GM23338 (cell line): ENCODE measurements around the gene BRF1. TPM values are rescaled to one million over a fixed set of nuclear protein-coding genes. Genes with fewer than 3 reads are reported as not detected.

ENCODE experiments used
- ATAC-seq: fragments of 200-7000 bp; cut with Tn5 transposase; 3 replicates; pipeline ENCODE4 v1.9.1; 2020
- DNase-seq: peaks from one replicate; pipeline ENCODE4 v3.0.0-alpha.2; 2015; ENCODE audit warnings: low spot score
- H2AFZ ChIP-seq: fragments of 200-600 bp; sonication (generic); 2 replicates; pipeline ENCODE4 v1.8.0; 2016; ENCODE audit warnings: antibody characterized with exemption, mild to moderate bottlenecking, moderate library complexity
- H3F3A ChIP-seq: fragments of 200-600 bp; sonication (generic); replicated peaks from 2 replicates; pipeline ENCODE4 v1.8.0; 2017; ENCODE audit warnings: antibody characterized with exemption, mixed run types, low read depth
- H3K27ac ChIP-seq: fragments of 200-600 bp; sonication (generic); 2 replicates; pipeline ENCODE4 v1.6.1; 2016; ENCODE audit warnings: low read depth
- H3K27me3 ChIP-seq: fragments of 200-600 bp; sonication (generic); 2 replicates; pipeline ENCODE4 v1.8.0; 2016; ENCODE audit warnings: mild to moderate bottlenecking, mixed run types, moderate library complexity; ENCODE audit not compliant: insufficient read depth
- H3K36me3 ChIP-seq: fragments of 200-600 bp; sonication (generic); 2 replicates; pipeline ENCODE4 v1.8.0; 2016; ENCODE audit warnings: mild to moderate bottlenecking; ENCODE audit not compliant: insufficient read depth
- H3K4me1 ChIP-seq: fragments of 200-600 bp; sonication (generic); 2 replicates; pipeline ENCODE4 v1.8.0; 2016; ENCODE audit warnings: mild to moderate bottlenecking, moderate library complexity; ENCODE audit not compliant: insufficient read depth
- H3K4me2 ChIP-seq: fragments of 200-600 bp; sonication (generic); 2 replicates; pipeline ENCODE4 v1.7.1; 2017; ENCODE audit warnings: mixed run types
- H3K4me3 ChIP-seq: fragments of 200-600 bp; sonication (generic); 2 replicates; pipeline ENCODE4 v1.6.1; 2016; ENCODE audit warnings: mixed run types
- H3K79me2 ChIP-seq: fragments of 200-600 bp; sonication (generic); replicated peaks from 2 replicates; pipeline ENCODE4 v1.8.0; 2017; ENCODE audit warnings: mild to moderate bottlenecking; ENCODE audit not compliant: insufficient read depth
- H3K9me2 ChIP-seq: fragments of 200-600 bp; sonication (generic); 2 replicates; pipeline ENCODE4 v1.8.0; 2017; ENCODE audit not compliant: insufficient read depth
- H4K20me1 ChIP-seq: fragments of 200-600 bp; sonication (generic); replicated peaks from 2 replicates; pipeline ENCODE4 v1.8.0; 2017; ENCODE audit warnings: mild to moderate bottlenecking; ENCODE audit not compliant: insufficient read depth
- H3K27ac Mint-ChIP-seq: 2 replicates; pipeline ENCODE4 v1.8.0; 2020; ENCODE audit warnings: inconsistent platforms, mild to moderate bottlenecking, moderate library complexity, mixed read lengths
- H3K27me3 Mint-ChIP-seq: 3 replicates; pipeline ENCODE4 v1.8.0; 2022; ENCODE audit warnings: low read depth, mild to moderate bottlenecking, moderate library complexity, mixed read lengths, inconsistent platforms; ENCODE audit not compliant: insufficient read depth, poor library complexity
- H3K36me3 Mint-ChIP-seq: 3 replicates; pipeline ENCODE4 v1.8.0; 2021; ENCODE audit warnings: low read depth, mild to moderate bottlenecking, inconsistent platforms, moderate library complexity, mixed read lengths
- H3K4me1 Mint-ChIP-seq: 3 replicates; pipeline ENCODE4 v1.8.0; 2020; ENCODE audit warnings: mild to moderate bottlenecking, inconsistent platforms, mixed read lengths
- H3K4me3 Mint-ChIP-seq: 3 replicates; pipeline ENCODE4 v1.8.0; 2021; ENCODE audit warnings: moderate library complexity, mild to moderate bottlenecking, inconsistent platforms, mixed read lengths
- H3K9me3 Mint-ChIP-seq: 3 replicates; pipeline ENCODE4 v1.8.0; 2020; ENCODE audit warnings: moderate library complexity, mild to moderate bottlenecking, inconsistent platforms, mixed read lengths
- CREB1 ChIP-seq: fragments of 250-450 bp; sonication (Bioruptor Pico); IDR thresholded peaks from 2 replicates; pipeline ENCODE4 v1.5.0; 2020; ENCODE audit warnings: low read depth, mild to moderate bottlenecking, moderate library complexity
- EZH2phosphoT487 ChIP-seq: fragments of 200-600 bp; sonication (generic); IDR thresholded peaks from one replicate; pipeline ENCODE4 v1.8.1; 2018; ENCODE audit warnings: antibody characterized with exemption; ENCODE audit not compliant: unreplicated experiment
- JUNB ChIP-seq: IDR thresholded peaks from one replicate; pipeline ENCODE4 v1.6.1; 2016; ENCODE audit warnings: antibody characterized with exemption; ENCODE audit not compliant: unreplicated experiment
- NANOG ChIP-seq: IDR thresholded peaks from 2 replicates; pipeline ENCODE4 v1.6.1; 2016; ENCODE audit warnings: antibody characterized with exemption, borderline replicate concordance
- STAT1 ChIP-seq: IDR thresholded peaks from one replicate; pipeline ENCODE4 v1.6.1; 2016; ENCODE audit warnings: antibody characterized with exemption; ENCODE audit not compliant: unreplicated experiment
- ZNF114 ChIP-seq: fragments of 250-450 bp; sonication (Bioruptor Pico); IDR thresholded peaks from 2 replicates; pipeline ENCODE4 v1.5.0; 2020; ENCODE audit warnings: mild to moderate bottlenecking, moderate library complexity
- ZNF331 ChIP-seq: fragments of 250-450 bp; sonication (Bioruptor Pico); IDR thresholded peaks from 2 replicates; pipeline ENCODE4 v1.5.0; 2020; ENCODE audit warnings: low read depth, mild to moderate bottlenecking, moderate library complexity
- polyA plus RNA-seq: library from polyadenylated mRNA; unstranded; fragments of >200 nt; fragmentation: Nextera tagmentation; extraction: Ambion mirVana; gene quantifications from 2 replicates; pipeline ENCODE4 v1.2.1, GENCODE V29; 2016
- total RNA-seq: library from RNA; depleted of rRNA; stranded (reverse); fragments of >200 nt; shearing (Covaris generic); gene quantifications from 2 replicates; pipeline ENCODE4 v1.2.3, GENCODE V29; 2014
- TF ChIP-seq, protein P1 (sequence below): fragments of 250-450 bp; sonication (Bioruptor Pico); IDR thresholded peaks from 2 replicates; pipeline ENCODE4 v1.5.0; 2020; ENCODE audit warnings: mild to moderate bottlenecking, moderate library complexity
- TF ChIP-seq, protein P2 (sequence below), 2 experiments: fragments of 200-600 bp in 1 of 2; sonication (generic) in 1 of 2; conservative IDR thresholded peaks; 2 replicates each; pipeline versions ENCODE4 v1.5.1 to v1.6.1; 2016 to 2017; ENCODE audit warnings: antibody characterized with exemption in 2 of 2, low read depth in 2 of 2, mild to moderate bottlenecking in 2 of 2, moderate library complexity in 1 of 2
- TF ChIP-seq, protein P3 (sequence below): IDR thresholded peaks from 2 replicates; pipeline ENCODE4 v1.6.1; 2016; ENCODE audit warnings: antibody characterized with exemption

BRF1 gene
- total and polyA plus RNA-seq, 2 experiments from 2014 or later = 8.6 to 29.9 TPM

DNA sequence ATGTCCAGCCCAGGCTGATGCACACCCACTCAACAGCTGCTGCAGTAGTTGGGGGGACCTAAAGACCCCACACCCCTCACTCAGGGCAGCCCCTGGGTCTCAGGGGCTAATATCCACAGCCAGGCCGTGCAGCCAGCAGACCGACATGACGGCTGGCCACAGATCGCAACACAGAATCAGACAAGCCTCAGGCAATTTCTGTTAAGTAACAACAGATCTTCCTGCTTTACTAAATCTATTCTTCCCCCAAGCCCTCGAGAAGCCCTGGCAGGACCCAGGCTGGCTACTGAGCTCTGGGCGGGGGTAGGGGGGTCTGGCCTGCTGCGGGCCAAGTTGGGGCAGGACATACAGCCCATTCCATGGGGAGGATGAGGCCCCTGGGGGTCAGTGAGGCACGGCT is 91.7 kb downstream of the BRF1 start (continued):
- TF ChIP-seq, protein P1, sequence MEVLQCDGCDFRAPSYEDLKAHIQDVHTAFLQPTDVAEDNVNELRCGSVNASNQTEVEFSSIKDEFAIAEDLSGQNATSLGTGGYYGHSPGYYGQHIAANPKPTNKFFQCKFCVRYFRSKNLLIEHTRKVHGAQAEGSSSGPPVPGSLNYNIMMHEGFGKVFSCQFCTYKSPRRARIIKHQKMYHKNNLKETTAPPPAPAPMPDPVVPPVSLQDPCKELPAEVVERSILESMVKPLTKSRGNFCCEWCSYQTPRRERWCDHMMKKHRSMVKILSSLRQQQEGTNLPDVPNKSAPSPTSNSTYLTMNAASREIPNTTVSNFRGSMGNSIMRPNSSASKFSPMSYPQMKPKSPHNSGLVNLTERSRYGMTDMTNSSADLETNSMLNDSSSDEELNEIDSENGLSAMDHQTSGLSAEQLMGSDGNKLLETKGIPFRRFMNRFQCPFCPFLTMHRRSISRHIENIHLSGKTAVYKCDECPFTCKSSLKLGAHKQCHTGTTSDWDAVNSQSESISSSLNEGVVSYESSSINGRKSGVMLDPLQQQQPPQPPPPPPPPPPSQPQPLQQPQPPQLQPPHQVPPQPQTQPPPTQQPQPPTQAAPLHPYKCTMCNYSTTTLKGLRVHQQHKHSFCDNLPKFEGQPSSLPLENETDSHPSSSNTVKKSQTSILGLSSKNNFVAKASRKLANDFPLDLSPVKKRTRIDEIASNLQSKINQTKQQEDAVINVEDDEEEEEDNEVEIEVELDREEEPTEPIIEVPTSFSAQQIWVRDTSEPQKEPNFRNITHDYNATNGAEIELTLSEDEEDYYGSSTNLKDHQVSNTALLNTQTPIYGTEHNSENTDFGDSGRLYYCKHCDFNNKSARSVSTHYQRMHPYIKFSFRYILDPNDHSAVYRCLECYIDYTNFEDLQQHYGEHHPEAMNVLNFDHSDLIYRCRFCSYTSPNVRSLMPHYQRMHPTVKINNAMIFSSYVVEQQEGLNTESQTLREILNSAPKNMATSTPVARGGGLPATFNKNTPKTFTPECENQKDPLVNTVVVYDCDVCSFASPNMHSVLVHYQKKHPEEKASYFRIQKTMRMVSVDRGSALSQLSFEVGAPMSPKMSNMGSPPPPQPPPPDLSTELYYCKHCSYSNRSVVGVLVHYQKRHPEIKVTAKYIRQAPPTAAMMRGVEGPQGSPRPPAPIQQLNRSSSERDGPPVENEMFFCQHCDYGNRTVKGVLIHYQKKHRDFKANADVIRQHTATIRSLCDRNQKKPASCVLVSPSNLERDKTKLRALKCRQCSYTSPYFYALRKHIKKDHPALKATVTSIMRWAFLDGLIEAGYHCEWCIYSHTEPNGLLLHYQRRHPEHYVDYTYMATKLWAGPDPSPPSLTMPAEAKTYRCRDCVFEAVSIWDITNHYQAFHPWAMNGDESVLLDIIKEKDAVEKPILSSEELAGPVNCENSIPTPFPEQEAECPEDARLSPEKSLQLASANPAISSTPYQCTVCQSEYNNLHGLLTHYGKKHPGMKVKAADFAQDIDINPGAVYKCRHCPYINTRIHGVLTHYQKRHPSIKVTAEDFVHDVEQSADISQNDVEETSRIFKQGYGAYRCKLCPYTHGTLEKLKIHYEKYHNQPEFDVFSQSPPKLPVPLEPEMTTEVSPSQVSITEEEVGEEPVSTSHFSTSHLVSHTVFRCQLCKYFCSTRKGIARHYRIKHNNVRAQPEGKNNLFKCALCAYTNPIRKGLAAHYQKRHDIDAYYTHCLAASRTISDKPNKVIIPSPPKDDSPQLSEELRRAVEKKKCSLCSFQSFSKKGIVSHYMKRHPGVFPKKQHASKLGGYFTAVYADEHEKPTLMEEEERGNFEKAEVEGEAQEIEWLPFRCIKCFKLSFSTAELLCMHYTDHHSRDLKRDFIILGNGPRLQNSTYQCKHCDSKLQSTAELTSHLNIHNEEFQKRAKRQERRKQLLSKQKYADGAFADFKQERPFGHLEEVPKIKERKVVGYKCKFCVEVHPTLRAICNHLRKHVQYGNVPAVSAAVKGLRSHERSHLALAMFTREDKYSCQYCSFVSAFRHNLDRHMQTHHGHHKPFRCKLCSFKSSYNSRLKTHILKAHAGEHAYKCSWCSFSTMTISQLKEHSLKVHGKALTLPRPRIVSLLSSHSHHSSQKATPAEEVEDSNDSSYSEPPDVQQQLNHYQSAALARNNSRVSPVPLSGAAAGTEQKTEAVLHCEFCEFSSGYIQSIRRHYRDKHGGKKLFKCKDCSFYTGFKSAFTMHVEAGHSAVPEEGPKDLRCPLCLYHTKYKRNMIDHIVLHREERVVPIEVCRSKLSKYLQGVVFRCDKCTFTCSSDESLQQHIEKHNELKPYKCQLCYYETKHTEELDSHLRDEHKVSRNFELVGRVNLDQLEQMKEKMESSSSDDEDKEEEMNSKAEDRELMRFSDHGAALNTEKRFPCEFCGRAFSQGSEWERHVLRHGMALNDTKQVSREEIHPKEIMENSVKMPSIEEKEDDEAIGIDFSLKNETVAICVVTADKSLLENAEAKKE (CRISPR knock-in tag) = no peak
- TF ChIP-seq NANOG = no peak
- TF ChIP-seq CREB1 (CRISPR knock-in tag) = no peak
- TF ChIP-seq, protein P2, sequence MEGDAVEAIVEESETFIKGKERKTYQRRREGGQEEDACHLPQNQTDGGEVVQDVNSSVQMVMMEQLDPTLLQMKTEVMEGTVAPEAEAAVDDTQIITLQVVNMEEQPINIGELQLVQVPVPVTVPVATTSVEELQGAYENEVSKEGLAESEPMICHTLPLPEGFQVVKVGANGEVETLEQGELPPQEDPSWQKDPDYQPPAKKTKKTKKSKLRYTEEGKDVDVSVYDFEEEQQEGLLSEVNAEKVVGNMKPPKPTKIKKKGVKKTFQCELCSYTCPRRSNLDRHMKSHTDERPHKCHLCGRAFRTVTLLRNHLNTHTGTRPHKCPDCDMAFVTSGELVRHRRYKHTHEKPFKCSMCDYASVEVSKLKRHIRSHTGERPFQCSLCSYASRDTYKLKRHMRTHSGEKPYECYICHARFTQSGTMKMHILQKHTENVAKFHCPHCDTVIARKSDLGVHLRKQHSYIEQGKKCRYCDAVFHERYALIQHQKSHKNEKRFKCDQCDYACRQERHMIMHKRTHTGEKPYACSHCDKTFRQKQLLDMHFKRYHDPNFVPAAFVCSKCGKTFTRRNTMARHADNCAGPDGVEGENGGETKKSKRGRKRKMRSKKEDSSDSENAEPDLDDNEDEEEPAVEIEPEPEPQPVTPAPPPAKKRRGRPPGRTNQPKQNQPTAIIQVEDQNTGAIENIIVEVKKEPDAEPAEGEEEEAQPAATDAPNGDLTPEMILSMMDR (conservative IDR thresholded peaks at IDR 0.05; ENCODE audit: low read depth in 2 of 2) = no peak
- TF ChIP-seq ZNF114 (CRISPR knock-in tag) = no peak
- no peak for TF ChIP-seq JUNB

DNA sequence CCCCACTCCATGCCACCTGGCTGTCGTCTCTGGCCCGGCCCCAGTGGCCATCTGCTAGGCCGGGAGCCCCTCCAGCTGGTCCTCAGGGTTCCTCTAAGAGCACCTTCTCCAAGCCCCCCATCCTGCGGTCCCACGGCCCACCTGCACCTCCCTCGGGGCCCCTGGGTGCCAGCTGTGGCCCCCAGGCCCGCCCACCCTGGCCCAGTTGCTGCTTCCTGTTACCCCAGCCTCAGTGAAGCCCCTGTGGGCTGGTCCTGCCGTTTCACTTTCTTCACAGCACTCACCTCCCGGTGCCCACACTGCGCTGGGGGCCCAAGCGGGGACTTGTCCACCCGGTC is 92.1 kb downstream of the BRF1 start:
- Mint-ChIP-seq H3K27ac (no peak overlapping the region), H3K4me3 (no peak overlapping the region), H3K27me3 (peaks cover 8% of the 10 kb centered on the region), H3K36me3 (no peaks in the 10 kb centered on the region), H3K9me3 (no peaks in the 10 kb centered on the region), H3K4me1 (no peaks in the 10 kb centered on the region)
- no peaks in the 10 kb centered on the region for H3K79me2 ChIP-seq
- H3K27me3 ChIP-seq = no peaks in the 10 kb centered on the region
- H3K9me2 ChIP-seq = no peaks in the 10 kb centered on the region
- no peak overlapping the region for H2AFZ ChIP-seq
- TF ChIP-seq EZH2phosphoT487 = no peak
- no peak for TF ChIP-seq STAT1
- TF ChIP-seq ZNF331 (CRISPR knock-in tag) = no peak
- TF ChIP-seq NANOG = no peak
- TF ChIP-seq, protein P3, sequence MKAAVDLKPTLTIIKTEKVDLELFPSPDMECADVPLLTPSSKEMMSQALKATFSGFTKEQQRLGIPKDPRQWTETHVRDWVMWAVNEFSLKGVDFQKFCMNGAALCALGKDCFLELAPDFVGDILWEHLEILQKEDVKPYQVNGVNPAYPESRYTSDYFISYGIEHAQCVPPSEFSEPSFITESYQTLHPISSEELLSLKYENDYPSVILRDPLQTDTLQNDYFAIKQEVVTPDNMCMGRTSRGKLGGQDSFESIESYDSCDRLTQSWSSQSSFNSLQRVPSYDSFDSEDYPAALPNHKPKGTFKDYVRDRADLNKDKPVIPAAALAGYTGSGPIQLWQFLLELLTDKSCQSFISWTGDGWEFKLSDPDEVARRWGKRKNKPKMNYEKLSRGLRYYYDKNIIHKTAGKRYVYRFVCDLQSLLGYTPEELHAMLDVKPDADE = no peak
- TF ChIP-seq, protein P2 (conservative IDR thresholded peaks at IDR 0.05; ENCODE audit: low read depth in 2 of 2) = no peak
- H3K36me3 ChIP-seq = no peaks in the 10 kb centered on the region
- H3K4me3 ChIP-seq = no peak overlapping the region
- no peak overlapping the region for H3K27ac ChIP-seq
- H3K4me1 ChIP-seq = no peaks in the 10 kb centered on the region
- no peaks in the 10 kb centered on the region; the same call in 1 of the 2 replicates for H4K20me1 ChIP-seq
- H3K4me2 ChIP-seq = no peak overlapping the region
- ATAC-seq (no peak), DNase-seq (no peak)
- H3F3A ChIP-seq = no peaks in the 10 kb centered on the region
